ENCODE data around the gene LRRN4CL. TPM values are rescaled to one million over a fixed set of nuclear protein-coding genes. Genes with fewer than 3 reads are reported as not detected.
A peak's percentile ranks its signal among the peaks of the same experiment; 100 is the strongest.

LRRN4CL gene
- total and polyA plus RNA-seq, 9 of the 15 experiments (the other 6 are each of a cell fraction or from before 2014, with no cell fraction given) = 0.03 to 0.11 (median 0.05) TPM; not detected in 4

DNA sequence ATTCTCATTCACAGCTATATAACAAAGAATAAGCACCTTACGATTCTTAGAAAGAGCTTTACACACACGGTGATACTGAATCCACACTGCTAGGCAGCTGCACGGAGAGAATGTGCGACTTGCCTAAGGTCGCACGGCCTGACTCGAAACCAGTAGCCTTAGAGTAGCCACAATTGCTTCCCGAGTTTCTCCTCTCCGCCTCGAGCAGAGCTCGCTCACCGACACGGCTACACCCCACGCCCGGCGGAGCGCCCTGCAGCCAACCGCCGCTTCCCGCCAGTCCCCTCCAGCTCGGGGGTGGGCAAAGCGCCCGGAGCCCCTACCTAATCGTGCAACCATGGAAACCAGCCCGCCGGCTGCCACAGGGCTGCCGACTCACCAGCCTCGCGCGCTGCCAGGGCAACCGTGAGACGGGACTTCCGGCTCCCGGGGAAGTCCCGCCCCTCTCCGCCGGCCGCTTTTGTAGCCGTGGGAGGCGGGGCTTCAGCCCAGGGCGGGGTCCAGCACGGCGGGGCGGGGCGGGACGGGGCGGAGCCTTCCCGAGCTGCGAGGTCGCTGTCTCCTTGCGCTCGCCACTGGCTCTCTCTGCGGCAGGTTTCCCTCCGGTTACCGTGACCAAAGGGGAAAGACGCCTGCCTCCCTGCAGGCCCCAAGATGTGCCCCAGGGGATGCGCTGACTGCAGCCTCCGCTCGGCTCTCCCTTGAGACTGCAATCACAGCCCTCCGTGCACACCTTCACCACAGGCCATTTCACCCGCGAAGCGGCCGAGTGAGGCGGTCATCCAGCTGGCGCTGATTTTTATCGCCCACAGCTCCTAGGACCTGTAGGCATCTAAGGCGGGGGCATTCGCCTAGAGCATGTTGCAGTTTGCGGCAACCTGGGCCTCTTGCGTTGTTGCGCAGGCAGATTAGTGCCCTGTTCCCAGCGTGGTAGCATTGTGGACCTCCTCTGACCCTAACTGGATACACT is 16.8 kb upstream of the LRRN4CL start (continued):
- TF ChIP-seq, protein P1, sequence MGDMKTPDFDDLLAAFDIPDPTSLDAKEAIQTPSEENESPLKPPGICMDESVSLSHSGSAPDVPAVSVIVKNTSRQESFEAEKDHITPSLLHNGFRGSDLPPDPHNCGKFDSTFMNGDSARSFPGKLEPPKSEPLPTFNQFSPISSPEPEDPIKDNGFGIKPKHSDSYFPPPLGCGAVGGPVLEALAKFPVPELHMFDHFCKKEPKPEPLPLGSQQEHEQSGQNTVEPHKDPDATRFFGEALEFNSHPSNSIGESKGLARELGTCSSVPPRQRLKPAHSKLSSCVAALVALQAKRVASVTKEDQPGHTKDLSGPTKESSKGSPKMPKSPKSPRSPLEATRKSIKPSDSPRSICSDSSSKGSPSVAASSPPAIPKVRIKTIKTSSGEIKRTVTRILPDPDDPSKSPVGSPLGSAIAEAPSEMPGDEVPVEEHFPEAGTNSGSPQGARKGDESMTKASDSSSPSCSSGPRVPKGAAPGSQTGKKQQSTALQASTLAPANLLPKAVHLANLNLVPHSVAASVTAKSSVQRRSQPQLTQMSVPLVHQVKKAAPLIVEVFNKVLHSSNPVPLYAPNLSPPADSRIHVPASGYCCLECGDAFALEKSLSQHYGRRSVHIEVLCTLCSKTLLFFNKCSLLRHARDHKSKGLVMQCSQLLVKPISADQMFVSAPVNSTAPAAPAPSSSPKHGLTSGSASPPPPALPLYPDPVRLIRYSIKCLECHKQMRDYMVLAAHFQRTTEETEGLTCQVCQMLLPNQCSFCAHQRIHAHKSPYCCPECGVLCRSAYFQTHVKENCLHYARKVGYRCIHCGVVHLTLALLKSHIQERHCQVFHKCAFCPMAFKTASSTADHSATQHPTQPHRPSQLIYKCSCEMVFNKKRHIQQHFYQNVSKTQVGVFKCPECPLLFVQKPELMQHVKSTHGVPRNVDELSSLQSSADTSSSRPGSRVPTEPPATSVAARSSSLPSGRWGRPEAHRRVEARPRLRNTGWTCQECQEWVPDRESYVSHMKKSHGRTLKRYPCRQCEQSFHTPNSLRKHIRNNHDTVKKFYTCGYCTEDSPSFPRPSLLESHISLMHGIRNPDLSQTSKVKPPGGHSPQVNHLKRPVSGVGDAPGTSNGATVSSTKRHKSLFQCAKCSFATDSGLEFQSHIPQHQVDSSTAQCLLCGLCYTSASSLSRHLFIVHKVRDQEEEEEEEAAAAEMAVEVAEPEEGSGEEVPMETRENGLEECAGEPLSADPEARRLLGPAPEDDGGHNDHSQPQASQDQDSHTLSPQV (IDR thresholded peaks at IDR 0.05) = no peak
- TF ChIP-seq RAD21 (CRISPR knock-in tag; conservative IDR thresholded peaks at IDR 0.05 in 1 of 2, IDR thresholded peaks at IDR 0.05 in 1 of 2) = no peak
- no peak for TF ChIP-seq SMAD1 (IDR thresholded peaks at IDR 0.05; ENCODE audit: low read depth, low read length, partially characterized antibody)
- TF ChIP-seq WHSC1 (IDR thresholded peaks at IDR 0.05; ENCODE audit: low read length) = no peak
- no peak for TF ChIP-seq CHCHD3 (CRISPR knock-in tag; IDR thresholded peaks at IDR 0.05)
- no peak for TF ChIP-seq MBD2 (IDR thresholded peaks at IDR 0.05; ENCODE audit: borderline replicate concordance, low read depth)
- no peak for TF ChIP-seq SMARCB1 (IDR thresholded peaks at IDR 0.05; ENCODE audit: insufficient read length, low read depth)
- TF ChIP-seq FOXK1 (CRISPR knock-in tag; IDR thresholded peaks at IDR 0.05; ENCODE audit: borderline replicate concordance) = peak; percentile 55; the same call in 1 of the 2 replicates
- TF ChIP-seq ZFP30 (CRISPR knock-in tag; IDR thresholded peaks at IDR 0.05; ENCODE audit: borderline replicate concordance) = no peak
- 0 out of 2 replicates have a peak, but pooled peaks have one; percentile 33 for TF ChIP-seq ZNF143 (CRISPR knock-in tag; IDR thresholded peaks at IDR 0.05)
- no peak for TF ChIP-seq ZNF77 (CRISPR knock-in tag; IDR thresholded peaks at IDR 0.05)
- no peak for TF ChIP-seq CEBPB (tag; IDR thresholded peaks at IDR 0.05)
- no peak for TF ChIP-seq ZNF121 (CRISPR knock-in tag; conservative IDR thresholded peaks at IDR 0.05)
- TF ChIP-seq, protein P2, sequence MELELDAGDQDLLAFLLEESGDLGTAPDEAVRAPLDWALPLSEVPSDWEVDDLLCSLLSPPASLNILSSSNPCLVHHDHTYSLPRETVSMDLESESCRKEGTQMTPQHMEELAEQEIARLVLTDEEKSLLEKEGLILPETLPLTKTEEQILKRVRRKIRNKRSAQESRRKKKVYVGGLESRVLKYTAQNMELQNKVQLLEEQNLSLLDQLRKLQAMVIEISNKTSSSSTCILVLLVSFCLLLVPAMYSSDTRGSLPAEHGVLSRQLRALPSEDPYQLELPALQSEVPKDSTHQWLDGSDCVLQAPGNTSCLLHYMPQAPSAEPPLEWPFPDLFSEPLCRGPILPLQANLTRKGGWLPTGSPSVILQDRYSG (tag; conservative IDR thresholded peaks at IDR 0.05; ENCODE audit: low read depth) = no peak
- TF ChIP-seq, protein P3, sequence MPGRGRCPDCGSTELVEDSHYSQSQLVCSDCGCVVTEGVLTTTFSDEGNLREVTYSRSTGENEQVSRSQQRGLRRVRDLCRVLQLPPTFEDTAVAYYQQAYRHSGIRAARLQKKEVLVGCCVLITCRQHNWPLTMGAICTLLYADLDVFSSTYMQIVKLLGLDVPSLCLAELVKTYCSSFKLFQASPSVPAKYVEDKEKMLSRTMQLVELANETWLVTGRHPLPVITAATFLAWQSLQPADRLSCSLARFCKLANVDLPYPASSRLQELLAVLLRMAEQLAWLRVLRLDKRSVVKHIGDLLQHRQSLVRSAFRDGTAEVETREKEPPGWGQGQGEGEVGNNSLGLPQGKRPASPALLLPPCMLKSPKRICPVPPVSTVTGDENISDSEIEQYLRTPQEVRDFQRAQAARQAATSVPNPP (IDR thresholded peaks at IDR 0.05; ENCODE audit: borderline replicate concordance, insufficient read depth, insufficient read length) = no peak
- TF ChIP-seq ZNF224 (CRISPR knock-in tag; IDR thresholded peaks at IDR 0.05) = no peak
- peak; percentile 81 for TF ChIP-seq MTA3 (IDR thresholded peaks at IDR 0.05; ENCODE audit: borderline replicate concordance)
- TF ChIP-seq MTA2 (IDR thresholded peaks at IDR 0.05; ENCODE audit: low read depth) = no peak
- TF ChIP-seq, protein P4, sequence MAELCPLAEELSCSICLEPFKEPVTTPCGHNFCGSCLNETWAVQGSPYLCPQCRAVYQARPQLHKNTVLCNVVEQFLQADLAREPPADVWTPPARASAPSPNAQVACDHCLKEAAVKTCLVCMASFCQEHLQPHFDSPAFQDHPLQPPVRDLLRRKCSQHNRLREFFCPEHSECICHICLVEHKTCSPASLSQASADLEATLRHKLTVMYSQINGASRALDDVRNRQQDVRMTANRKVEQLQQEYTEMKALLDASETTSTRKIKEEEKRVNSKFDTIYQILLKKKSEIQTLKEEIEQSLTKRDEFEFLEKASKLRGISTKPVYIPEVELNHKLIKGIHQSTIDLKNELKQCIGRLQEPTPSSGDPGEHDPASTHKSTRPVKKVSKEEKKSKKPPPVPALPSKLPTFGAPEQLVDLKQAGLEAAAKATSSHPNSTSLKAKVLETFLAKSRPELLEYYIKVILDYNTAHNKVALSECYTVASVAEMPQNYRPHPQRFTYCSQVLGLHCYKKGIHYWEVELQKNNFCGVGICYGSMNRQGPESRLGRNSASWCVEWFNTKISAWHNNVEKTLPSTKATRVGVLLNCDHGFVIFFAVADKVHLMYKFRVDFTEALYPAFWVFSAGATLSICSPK (IDR thresholded peaks at IDR 0.05; ENCODE audit: borderline replicate concordance) = no peak

Data from K562 (cell line).